MM.1S (cell line): Measurements from ENCODE around the gene TMEM86B.

Experiments
- EZH2 ChIP-seq: fragments of 300-600 bp; sonication (generic); optimal IDR thresholded peaks from 2 replicates; pipeline ENCODE3; 2017; ENCODE audit warnings: low read depth, mild to moderate bottlenecking, antibody characterized with exemption, low read length, mixed read lengths
- TF ChIP-seq, protein P1 (sequence below): fragments of 300-600 bp; sonication (generic); IDR thresholded peaks from 2 replicates; pipeline ENCODE4 v1.5.1; 2016; ENCODE audit warnings: antibody characterized with exemption, low read length, mixed read lengths

GRCh38 chr19:55258828-55259539, 30.4 kb upstream of the TMEM86B start, which contains the start of gene PPP6R1:
- TF ChIP-seq, protein P1, sequence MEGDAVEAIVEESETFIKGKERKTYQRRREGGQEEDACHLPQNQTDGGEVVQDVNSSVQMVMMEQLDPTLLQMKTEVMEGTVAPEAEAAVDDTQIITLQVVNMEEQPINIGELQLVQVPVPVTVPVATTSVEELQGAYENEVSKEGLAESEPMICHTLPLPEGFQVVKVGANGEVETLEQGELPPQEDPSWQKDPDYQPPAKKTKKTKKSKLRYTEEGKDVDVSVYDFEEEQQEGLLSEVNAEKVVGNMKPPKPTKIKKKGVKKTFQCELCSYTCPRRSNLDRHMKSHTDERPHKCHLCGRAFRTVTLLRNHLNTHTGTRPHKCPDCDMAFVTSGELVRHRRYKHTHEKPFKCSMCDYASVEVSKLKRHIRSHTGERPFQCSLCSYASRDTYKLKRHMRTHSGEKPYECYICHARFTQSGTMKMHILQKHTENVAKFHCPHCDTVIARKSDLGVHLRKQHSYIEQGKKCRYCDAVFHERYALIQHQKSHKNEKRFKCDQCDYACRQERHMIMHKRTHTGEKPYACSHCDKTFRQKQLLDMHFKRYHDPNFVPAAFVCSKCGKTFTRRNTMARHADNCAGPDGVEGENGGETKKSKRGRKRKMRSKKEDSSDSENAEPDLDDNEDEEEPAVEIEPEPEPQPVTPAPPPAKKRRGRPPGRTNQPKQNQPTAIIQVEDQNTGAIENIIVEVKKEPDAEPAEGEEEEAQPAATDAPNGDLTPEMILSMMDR = no peak
- TF ChIP-seq EZH2 = no peak
